NCI-H2107 (cell line): ENCODE measurements around the gene DRD3.

Experiments
- DNase-seq: peaks from one replicate; lab custom pipeline; 2025; lab: John Stamatoyannopoulos, UW

DRD3 gene

DNA sequence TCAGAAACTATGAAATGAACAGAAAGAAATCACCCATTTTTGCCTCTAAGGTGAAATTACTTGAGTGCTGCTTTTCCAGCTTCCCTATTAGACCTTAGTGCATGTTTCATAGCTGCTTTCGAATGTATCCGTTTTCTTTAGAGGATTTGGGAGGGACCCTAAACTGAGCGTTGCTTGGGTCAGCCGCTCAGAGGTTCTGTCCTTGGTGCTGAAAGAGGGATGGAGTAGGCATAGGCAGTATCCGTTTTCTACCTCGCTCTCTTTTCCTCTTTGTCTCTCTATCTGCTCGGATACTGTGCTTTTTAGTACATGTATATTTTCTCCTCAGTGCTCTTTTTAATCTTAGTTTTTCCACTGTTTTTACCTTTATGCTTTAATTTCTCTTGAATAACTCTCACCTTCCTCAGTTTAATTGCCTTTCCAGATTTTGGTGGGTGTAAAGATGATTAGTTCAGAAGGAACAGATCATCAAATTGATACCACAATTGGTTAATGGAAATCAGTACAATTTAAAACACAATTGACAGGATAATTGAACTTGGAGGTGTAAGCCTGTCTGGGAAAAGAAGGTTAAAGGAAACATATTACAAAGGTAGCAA is at the start of gene DRD3:
TSS of gene DRD3 (minus strand) at position 283 of the 599 bp plus-strand sequence. CDS start 7,060 bp downstream, outside the sequence.
- DNase-seq, result no peak

DNA sequence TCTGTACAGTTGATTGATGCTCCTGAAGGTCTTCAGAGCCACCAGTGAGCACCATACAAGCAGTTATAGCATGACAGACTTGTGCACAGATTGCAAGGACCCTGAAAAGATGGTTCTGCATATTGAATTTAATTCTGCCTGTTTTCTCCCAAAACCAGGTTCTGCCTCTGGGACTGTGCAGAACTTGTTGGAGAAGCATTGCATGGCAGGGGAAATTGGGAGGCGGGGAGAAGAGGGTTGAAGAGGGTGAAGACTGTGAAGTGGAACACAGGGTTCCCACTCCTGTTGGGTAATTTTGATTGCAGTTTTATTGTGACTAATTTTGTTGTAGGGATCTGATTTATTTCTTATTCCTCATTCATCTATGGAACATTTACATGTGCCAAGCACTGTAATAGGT is 48.2 kb upstream of the DRD3 start:
- DNase-seq, result no peak

DNA sequence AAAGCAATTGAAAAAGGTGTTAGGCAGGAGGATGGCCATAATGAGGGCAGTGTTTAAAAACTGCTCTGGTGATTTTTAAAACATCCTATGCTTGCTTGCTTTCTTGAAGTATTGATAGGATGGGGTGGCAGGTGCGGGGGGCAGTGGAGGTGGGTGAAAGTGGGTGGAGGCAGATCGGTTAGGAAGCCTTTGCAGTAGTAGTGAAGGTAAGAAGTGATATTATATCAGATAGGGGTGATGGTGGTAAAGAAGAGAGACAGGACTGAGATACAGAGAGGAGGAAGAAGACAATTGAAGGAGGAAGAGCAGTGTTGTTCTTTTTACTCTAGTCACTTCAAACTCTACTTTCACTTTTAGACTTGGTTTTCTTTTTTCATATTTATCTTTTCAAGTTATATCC is 47.5 kb upstream of the DRD3 start:
- DNase-seq, result no peak

DNA sequence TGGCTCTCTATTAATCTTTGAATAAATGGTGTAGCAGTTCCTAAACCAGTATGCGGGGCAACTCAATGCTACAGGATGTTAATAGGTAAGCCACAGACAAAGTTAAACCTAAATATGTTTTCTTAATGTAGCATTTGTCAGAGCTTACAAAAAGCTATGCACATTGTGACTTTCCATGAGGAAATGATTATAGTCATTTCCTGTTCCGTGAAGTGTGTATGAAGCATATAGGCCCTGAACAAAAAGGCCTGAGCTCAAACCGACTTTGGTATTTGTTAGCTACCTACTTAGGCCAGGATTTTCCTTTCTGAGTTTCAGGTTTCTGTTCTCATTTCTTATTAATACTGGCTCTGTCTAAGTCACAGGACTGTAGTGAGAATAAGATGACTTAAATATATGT is 44.3 kb upstream of the DRD3 start:
- DNase-seq, result no peak

DNA sequence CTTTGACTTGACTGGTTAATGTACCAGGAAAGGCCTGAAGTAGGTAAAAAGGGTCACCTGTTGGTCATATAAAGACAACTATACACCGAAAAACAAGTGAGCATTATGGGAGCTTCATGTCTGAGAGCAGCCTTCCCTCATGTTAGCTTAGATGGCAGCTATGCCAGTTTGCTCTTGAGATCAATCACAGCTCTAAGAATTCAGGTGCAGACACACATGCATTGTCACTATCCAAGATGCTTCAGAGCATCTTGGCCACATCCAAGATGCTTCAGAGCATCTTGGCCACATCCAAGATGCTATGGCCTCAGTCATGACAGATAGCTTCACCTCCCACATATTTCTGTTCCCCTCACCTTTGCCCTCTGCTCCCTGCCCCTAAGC is 43.0 kb upstream of the DRD3 start:
- DNase-seq, result no peak

DNA sequence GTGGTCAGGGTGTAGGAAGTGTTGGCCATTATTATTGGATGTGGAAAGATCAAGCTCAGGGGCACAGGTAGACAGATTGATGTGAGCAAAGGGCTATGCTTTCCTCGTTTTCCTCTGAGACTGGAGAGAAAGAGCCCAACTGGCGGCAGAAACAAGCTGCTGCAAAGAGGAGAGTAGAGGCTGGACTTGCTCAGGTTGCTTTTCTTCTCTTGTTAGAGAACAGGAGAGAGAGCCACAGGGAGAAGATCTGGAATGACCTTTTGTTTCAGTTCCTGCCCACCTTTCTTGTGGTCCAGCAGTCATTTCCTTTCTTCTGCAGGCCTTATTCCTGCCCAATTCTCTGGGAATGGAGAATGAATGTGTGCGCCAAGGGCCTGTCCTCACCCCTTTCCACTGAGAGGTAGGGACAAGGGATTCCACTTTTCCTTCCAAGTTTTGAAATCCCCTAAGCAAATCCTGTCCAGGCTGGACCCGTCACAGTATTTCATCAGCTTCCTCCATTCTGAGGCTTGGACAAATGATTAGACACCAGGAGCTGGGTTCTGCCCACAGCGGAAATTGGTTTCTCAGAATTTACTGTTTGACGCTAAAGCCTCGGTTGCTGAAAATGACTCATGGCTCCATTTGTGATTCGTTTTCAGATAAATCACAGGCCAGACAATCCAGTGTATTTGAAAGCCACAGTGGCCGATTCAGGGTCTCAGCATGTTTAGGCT is 42.5 kb upstream of the DRD3 start:
- no peak for DNase-seq

DNA sequence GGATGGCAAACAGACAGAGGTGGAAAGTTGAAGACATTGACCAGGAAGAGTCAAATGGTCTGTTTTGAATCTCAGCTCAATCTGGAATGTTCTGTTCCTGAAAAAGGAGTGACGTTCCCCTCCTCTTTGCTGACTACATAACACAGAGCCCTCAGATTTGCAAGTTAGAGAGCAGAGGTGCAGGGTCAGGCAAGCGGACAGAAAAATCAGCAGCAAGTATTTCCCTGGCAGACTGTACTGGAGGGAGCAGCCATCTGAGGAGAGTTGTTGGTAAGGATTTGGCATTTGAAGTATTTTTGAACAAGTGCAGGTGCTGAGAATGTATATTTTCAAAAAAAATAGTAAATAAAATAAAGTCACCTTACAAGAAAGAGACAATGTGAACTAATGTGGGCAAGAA is 40.9 kb upstream of the DRD3 start:
- DNase-seq, result no peak

DNA sequence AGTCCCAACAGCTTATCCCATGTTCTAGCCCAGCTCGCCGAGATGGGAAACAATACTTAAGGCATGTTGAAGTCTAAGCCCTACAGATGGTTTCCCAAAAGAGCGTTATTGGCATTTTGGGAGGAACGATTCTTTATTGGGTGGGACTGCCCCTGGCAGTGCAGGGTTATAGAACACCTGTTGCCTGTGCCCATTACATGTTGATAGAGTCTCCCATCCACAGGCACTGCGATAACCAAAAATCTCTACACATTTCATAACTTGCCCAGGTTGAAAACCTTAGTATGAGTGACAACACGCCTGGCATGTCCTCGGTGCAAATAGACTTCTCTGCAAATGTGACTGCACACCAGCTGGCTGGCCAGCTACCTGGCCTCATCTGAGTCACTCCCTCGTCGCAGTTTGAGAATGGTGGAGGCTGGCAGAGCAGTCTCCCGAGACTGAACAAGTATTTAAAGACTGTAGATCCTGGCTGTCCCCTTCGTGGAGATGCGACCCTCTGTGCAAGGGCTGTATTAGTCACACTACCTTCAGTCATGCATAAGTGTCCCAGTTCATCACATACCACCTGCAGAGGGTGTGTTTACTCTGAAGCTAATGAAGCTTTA is 39.8 kb upstream of the DRD3 start:
- no peak for DNase-seq

DNA sequence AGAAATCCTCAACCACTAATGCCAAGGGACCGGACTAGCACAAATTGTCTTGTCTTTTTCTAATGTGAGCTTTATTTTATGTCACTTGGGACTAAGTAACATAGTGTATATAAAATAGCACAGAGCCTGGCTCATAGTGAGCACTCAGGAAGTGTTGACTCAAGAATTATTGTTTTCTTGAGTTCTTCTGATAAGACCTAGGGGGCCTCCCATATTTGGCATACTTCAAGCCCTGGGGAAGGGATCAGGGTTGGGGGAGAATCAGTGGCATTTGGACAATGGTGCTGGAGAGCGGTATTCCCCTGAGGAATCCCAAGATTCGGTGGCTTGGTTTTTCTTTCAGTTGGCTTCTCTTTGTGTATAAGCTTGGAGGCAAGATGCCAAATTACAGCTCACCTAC is 39.2 kb upstream of the DRD3 start:
- DNase-seq, result no peak

DNA sequence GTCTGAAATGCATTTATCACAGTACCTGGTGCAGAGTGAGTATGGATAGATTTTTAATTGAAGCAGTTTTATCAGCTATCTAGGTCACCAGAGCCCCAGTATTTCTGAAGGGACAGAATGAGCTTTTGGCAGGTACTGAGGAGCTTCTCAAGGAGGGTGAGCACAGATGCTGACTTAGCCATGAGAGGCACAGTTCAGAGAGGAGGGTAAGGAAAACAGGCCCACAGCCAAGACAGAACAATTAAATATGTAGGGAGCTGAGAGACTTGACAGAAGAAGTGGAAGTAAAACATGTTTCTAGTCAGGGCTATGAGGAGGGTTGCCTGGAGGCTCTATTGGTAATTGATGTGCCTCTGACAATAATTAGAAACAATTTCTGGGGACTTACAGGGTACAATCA is 38.4 kb upstream of the DRD3 start:
- no peak for DNase-seq

DNA sequence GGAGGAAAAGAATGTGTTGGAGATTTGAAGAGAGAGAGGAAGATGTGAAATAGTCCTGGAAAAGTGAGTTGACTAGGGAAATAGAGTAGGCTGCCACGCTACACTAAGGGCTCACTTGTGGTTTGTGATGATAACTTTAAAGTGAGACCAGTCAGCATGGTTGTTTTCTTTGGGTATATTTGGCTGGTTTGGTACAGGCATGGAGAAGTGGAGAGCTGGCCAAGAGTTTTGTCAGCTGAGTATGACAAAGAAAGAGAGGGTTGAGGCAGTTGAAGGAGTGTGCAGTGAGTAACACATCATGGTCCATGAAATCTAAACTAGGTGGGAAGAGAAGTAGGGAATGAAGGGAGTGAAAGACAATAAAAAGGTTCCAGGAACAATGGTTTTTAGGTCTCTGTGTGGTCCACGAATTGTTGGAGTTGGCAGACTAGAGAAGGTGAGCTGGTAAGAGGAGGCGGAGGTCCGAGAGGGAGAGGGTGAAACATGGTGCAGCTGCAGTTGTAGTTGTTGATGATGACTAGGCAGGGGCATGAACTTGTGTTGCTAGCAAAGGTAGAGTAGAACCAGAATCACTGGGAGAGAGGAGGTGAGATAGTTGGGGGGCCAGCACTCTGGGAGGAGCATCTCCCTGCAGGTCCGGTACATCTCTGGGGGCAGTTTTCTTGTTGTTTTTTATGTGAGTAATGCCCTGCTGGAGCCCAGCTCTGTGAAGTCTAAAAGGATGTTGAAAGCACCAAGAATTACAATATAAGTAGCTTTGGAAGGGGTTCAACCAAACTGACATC is 37.5 kb upstream of the DRD3 start:
- DNase-seq, result no peak

DNA sequence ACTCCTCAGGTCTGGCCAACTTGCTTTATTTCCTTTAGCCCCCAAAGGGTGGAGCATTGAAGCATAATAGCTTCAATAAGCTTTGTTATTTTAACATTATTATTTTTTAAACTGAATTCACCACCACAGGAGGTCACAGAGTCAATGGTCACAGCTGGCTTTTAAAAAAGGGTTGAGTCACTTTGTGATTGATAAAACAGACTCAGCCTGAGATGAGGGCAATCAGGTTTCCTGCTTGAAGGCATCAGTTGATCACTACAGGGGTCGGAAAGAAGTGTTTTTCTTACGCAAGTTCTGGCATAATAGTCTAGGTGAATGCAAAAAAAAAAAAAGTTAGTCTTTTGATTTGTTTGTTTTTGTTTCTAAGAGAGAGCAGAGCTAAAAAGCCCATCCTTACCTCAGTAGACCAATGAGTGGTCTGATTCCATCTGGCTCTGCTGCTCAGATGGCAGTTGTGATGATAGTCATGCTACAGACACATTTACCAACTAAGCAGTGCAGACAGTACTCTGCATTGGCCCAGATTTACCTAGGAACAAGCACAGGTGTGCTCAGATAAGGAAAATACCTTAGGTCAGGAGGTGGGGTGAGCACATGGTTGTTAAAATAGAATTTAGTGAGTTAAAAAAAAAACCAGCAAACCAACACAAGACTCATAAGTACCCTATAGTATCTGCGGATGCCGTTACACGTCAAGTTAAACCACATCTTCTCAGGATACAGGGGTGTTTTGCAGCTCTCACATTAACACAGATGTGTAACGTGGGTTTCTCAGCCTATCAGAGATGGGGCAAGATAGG is 35.9 kb upstream of the DRD3 start:
- DNase-seq, result no peak

DNA sequence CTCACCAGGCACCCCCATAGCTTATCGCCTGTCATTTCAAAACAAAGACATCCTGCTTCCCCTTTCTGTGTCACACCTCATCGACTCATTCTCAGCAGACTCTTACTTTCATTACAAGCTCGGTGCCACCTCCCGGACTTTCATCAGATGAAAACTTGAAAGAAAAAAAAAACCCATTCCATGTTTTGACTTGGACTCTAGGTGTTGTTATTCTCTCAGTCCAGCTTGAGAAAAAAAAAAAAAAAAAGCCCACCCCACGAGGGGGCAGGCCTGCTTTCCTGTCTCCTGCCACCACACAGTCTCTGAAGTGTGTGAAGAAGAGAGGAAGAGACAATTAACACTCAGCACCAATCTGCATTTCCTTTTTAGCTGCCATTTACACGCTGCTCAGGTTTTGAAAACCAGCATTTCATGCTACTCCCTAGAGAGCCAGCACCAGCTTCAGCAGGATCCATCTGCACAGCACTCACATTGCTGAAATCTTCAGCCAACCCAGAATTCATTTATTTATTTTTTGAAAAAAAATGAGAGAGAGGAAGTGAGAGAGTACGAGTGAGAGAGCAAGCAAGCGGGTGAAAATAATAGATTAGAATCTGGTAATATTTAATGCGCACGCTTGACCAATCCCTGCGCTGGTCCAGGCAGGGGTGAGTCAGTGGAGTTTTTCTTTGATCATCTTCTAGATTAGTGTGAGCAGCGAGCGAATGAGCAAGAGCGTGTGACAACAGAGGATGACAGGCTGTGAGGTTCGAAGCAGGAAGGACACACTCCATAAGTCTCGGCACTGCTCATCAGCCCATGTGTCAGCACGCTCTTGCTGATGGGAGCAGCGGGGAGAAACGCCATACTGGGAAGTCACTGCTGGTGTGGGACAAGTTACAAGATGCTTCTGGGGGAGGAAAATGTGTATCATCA is 35.0 kb upstream of the DRD3 start:
- no peak for DNase-seq

DNA sequence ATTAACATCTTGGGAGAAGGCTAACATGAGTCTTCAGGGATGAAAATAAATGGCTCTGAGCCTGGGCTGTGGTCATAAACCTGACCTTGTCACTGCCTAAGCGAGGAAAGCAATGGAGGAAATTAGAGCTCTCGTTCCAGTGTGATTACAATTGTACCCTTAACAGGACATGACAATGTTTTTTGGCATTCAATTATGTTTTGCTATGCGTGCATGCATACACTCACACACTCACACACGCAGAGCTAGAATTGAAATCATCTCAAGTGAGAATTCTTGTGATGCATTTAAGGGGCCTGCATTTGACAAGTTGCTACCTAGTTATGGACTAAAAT is 34.4 kb upstream of the DRD3 start:
- no peak for DNase-seq

DNA sequence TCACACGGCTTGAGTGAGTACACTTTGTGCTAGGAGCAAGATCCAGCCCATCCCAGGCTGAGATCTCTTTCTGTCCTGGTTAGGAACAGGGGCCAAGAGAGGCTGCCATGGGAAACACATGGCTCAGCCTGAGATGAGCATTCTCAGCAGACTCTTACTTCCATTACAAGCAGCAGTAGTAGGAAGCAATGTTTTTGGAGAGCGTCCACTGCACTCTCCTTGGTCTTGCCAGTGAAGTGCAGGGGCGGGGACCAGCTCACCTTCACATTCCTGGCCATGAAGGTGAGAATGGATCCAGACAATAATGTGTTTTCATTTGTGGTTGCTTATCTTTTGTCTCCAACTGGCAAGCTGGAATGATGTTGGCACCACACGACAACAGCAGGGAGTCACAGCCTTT is 33.8 kb upstream of the DRD3 start:
- DNase-seq, result no peak

DNA sequence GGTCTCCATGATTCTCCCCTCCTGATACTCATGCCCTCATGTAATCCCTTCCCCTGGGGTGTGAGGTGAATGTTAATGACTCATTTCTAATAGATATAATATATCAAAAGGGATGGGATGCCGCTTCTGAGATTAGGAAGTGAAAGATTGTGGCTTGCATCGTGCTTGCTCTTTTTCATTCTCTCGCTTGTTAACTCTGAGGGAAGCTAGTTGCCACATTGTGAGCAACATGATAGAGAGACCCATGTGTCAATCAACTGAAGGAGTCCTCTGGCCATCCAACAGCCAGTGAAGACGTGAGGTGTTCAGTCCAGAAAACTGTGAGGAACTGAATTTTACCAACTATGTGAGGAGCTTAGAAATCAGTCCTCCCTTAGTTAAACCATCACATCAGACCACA is 28.9 kb upstream of the DRD3 start:
- no peak for DNase-seq

DNA sequence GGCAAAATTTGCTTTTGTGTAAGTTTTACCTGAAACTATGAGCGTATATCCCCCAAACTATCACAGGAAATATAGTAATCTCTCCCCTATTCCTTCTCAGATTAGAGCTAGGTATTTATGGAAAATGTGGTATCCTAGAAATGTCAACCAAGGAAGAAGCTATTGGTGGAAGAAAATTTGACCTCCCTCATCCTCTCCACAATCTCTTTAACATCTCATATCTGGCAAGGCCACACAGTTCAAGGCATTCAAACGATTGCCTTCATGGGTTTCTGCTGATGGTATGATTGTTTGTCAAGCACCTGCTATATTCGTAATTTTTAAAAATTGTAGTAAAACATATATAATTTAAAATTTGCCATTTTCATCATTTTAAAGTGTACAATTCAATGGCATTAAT is 27.5 kb upstream of the DRD3 start:
- DNase-seq, result no peak

DNA sequence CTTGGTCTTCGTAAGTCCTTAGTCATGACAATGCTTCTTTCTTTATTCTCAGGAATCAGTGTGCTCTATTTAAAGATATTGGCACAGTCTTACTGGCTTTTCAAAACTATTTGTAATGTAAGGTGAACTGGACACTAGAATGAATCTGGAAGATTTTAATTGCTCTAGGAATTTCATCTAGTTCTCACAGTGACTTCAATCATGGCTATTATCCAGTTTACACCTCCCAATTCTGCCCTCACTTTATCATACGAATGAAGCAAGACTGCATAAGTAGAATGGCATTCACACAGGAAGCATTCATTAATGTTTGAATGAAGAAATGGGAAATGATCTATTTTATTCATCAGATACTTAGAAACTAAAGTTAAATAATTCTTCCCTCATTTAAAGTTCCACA is 26.7 kb upstream of the DRD3 start:
- DNase-seq, result no peak

DNA sequence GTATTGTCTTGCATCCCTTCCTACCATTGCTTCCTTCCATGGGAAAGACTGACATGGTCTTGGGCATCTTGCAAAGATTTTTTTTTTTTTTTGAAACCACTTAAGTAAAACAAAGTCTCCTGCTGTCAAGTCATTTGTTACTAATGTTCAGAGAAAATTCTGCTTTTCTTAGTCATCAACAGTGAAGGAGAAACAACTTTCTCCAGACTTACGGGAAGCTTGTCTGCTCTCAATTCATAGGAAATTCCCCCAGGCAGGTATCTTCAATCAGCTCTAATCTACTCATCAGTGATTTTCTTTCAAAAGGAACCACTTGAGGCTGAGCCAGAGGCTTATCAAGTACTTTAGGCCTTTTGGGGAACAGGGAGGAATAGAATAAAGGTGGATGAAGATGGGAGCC is 15.9 kb upstream of the DRD3 start:
- DNase-seq, result no peak

DNA sequence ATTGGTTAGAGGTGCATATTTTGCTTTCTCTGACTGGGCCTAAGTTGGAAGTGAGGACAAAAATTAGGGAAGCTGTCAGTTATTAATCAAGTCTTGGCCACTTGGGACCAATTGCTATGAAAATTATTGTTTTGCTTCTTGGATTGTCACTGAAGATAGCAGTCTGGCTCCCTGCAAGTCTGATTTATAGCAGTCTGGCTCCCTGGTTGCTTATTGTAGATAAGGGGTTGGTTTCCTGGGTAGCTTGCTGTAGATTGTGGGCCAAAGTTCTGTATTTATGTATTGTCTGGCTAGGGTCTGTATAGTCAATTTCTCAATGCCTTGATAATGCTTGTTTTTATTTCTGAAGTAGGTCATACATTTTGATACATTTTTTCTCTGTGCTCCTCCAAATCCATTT is 13.3 kb upstream of the DRD3 start:
- DNase-seq, result no peak

DNA sequence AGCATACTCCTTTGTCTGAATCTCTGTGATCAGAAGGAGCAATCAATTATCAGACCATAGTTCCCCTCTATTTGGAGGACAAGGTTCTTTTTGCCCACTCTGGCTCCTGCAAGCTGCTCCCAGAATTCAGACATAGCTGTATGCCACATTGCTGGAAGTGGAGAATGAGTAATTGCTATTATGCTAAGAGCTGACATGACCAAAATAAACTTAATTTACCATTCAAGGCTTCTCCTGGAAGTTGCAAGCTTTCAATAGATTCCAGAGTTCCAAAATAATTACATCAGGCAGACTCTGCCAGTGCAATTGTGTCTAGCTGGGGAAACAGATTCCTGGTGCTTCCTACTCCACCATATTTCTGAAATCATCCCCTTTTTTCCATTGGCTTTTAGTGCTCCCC is 7.6 kb upstream of the DRD3 start:
- no peak for DNase-seq
